ENCODE data around the gene BMP8A. TPM values are rescaled to one million over a fixed set of nuclear protein-coding genes. Genes with fewer than 3 reads are reported as not detected.

The BMP8A gene
- total RNA-seq, 1 experiment from 2014 or later: 0.54 TPM

DNA sequence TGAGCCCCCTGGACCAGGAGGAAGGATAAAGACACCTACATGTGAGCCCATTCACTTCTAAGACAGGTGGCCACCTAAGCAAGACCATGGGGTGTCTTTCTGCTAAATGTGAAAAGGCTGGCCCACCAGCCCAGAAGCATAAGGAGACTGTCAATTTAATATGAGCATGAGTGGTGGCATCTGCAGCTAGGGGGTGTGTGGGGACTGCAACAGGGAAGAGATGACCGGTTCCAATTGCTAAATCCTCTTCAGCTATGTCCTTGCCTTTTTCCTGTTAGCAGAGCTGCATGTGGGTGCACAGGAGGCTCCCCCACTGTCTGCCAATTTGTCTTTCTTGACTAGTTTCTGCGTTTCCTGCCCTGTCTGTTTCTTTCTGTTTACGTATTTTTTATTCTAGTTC lies 22.3 kb upstream of the BMP8A start:
- peaks cover 62% of the 10 kb centered on the region for H3K36me3 ChIP-seq (ENCODE audit: control insufficient read depth, insufficient read depth, low read length)
- ChIA-PET CTCF (no interaction called here), POLR2A (interaction anchor here (0.5 to 0.6 kb wide), 2 partner anchors 14 to 76 kb away, joined by 3 to 4 read pairs; no protein-coding TSS in a partner anchor)
- BruUV-seq (replicated peaks): no TSS peak
- intact Hi-C loops (cut with micrococcal nuclease; ENCODE audit: unreplicated experiment): no loop called here
- peak; percentile 46; the same call in 1 of the 2 replicates for ATAC-seq
- in situ Hi-C loops (cut with HindIII; ENCODE audit: low pct_unique_long_range_greater_than_20kb, low sequenced_read_pairs): no loop called here
- no peak overlapping the region for H3K4me3 ChIP-seq (ENCODE audit: low read depth in 2 of 2, low read length in 2 of 2)
- no peak overlapping the region for H3K27ac ChIP-seq (ENCODE audit: low read length)
- DNase-seq (ENCODE audit: low read depth, low spot score): no peak
- TF ChIP-seq TCF7L2 (IDR thresholded peaks at IDR 0.05; ENCODE audit: low read depth, low read length): no peak
- no peak for TF ChIP-seq POLR2AphosphoS5 (IDR thresholded peaks at IDR 0.05; ENCODE audit: low read depth, low read length)
- no peak for TF ChIP-seq SIN3A (IDR thresholded peaks at IDR 0.05; ENCODE audit: borderline replicate concordance, insufficient read depth, low read depth, low read length)
- TF ChIP-seq, protein P1, sequence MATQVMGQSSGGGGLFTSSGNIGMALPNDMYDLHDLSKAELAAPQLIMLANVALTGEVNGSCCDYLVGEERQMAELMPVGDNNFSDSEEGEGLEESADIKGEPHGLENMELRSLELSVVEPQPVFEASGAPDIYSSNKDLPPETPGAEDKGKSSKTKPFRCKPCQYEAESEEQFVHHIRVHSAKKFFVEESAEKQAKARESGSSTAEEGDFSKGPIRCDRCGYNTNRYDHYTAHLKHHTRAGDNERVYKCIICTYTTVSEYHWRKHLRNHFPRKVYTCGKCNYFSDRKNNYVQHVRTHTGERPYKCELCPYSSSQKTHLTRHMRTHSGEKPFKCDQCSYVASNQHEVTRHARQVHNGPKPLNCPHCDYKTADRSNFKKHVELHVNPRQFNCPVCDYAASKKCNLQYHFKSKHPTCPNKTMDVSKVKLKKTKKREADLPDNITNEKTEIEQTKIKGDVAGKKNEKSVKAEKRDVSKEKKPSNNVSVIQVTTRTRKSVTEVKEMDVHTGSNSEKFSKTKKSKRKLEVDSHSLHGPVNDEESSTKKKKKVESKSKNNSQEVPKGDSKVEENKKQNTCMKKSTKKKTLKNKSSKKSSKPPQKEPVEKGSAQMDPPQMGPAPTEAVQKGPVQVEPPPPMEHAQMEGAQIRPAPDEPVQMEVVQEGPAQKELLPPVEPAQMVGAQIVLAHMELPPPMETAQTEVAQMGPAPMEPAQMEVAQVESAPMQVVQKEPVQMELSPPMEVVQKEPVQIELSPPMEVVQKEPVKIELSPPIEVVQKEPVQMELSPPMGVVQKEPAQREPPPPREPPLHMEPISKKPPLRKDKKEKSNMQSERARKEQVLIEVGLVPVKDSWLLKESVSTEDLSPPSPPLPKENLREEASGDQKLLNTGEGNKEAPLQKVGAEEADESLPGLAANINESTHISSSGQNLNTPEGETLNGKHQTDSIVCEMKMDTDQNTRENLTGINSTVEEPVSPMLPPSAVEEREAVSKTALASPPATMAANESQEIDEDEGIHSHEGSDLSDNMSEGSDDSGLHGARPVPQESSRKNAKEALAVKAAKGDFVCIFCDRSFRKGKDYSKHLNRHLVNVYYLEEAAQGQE (IDR thresholded peaks at IDR 0.05; ENCODE audit: insufficient read depth in 1 of 2, low read depth in 2 of 2, low read length in 1 of 2): no peak
- TF ChIP-seq, protein P2, sequence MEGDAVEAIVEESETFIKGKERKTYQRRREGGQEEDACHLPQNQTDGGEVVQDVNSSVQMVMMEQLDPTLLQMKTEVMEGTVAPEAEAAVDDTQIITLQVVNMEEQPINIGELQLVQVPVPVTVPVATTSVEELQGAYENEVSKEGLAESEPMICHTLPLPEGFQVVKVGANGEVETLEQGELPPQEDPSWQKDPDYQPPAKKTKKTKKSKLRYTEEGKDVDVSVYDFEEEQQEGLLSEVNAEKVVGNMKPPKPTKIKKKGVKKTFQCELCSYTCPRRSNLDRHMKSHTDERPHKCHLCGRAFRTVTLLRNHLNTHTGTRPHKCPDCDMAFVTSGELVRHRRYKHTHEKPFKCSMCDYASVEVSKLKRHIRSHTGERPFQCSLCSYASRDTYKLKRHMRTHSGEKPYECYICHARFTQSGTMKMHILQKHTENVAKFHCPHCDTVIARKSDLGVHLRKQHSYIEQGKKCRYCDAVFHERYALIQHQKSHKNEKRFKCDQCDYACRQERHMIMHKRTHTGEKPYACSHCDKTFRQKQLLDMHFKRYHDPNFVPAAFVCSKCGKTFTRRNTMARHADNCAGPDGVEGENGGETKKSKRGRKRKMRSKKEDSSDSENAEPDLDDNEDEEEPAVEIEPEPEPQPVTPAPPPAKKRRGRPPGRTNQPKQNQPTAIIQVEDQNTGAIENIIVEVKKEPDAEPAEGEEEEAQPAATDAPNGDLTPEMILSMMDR (IDR thresholded peaks at IDR 0.05): no peak
- H3K4me1 ChIP-seq (ENCODE audit: control insufficient read depth, insufficient read depth, low read length): no peaks in the 10 kb centered on the region
- H3K9me3 ChIP-seq (ENCODE audit: control insufficient read depth, insufficient read depth, low read depth, low read length): no peaks in the 10 kb centered on the region
- H3K27me3 ChIP-seq (ENCODE audit: control insufficient read depth, insufficient read depth, low read length): no peaks in the 10 kb centered on the region

DNA sequence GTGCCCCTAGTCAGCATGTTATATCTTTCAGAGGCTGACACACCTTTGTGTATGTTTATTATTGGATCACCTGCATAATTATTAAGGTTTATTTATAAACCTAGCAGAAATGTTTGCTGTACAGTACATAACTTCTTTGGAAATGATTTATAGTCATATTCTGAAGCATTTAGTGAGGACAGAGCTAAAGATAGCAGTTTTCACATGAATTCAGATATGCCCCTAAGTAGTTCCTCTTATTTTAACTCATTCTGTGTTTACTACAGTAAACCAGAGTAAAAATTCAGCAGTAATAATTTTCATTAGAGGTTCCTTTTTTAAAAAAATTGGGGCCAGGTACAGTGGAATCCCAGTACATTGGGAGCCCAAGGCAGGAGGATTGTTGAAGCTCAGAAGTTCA lies 21.4 kb upstream of the BMP8A start:
- TF ChIP-seq TCF7L2 (IDR thresholded peaks at IDR 0.05; ENCODE audit: low read depth, low read length): no peak
- TF ChIP-seq SIN3A (IDR thresholded peaks at IDR 0.05; ENCODE audit: borderline replicate concordance, insufficient read depth, low read depth, low read length): no peak
- TF ChIP-seq POLR2AphosphoS5 (IDR thresholded peaks at IDR 0.05; ENCODE audit: low read depth, low read length): no peak
- TF ChIP-seq, protein P2 (IDR thresholded peaks at IDR 0.05): no peak
- TF ChIP-seq, protein P1 (IDR thresholded peaks at IDR 0.05; ENCODE audit: insufficient read depth in 1 of 2, low read depth in 2 of 2, low read length in 1 of 2): no peak
- Histone ChIP-seq H3K36me3 (ENCODE audit: control insufficient read depth, insufficient read depth, low read length) (peaks cover 60% of the 10 kb centered on the region), H3K27me3 (ENCODE audit: control insufficient read depth, insufficient read depth, low read length) (no peaks in the 10 kb centered on the region), H3K4me3 (ENCODE audit: low read depth in 2 of 2, low read length in 2 of 2) (no peak overlapping the region), H3K4me1 (ENCODE audit: control insufficient read depth, insufficient read depth, low read length) (no peaks in the 10 kb centered on the region), H3K27ac (ENCODE audit: low read length) (no peak overlapping the region), H3K9me3 (ENCODE audit: control insufficient read depth, insufficient read depth, low read depth, low read length) (no peaks in the 10 kb centered on the region)
- in situ Hi-C loops (cut with HindIII; ENCODE audit: low pct_unique_long_range_greater_than_20kb, low sequenced_read_pairs) (no loop called here), intact Hi-C loops (cut with micrococcal nuclease; ENCODE audit: unreplicated experiment) (no loop called here)
- ChIA-PET POLR2A (interaction anchor here (0.6 kb wide), 1 partner anchor 311 kb away, joined by 3 read pairs; no protein-coding TSS in a partner anchor), CTCF (interaction anchor here (0.6 kb wide), 1 partner anchor 489 kb away, joined by 3 read pairs; no protein-coding TSS in a partner anchor)
- DNase-seq (ENCODE audit: low read depth, low spot score): no peak
- ATAC-seq: no peak
- no TSS peak for BruUV-seq (replicated peaks)

All from Panc1 (cell line).